Measurements from ENCODE around the gene MCRS1.

The MCRS1 gene

GRCh38 chr12:49552014-49552413 is 15.9 kb downstream of the MCRS1 start:
- Histone ChIP-seq H3K27ac (ENCODE audit: low read length) (no peak overlapping the region), H3K9me3 (ENCODE audit: insufficient read depth, low read depth, low read length) (no peaks in the 10 kb centered on the region), H3K9ac (ENCODE audit: low read depth, low read length) (no peak overlapping the region), H3K4me1 (ENCODE audit: insufficient read depth, low read length) (no peaks in the 10 kb centered on the region), H3K4me3 (ENCODE audit: low read length) (no peak overlapping the region), H3K27me3 (ENCODE audit: insufficient read depth, low read length) (peaks cover 62% of the 10 kb centered on the region), H3K36me3 (ENCODE audit: insufficient read depth, low read depth, low read length) (peaks cover 11% of the 10 kb centered on the region; the same call in 1 of the 2 replicates)

GRCh38 chr12:49550693-49551252 is 17.2 kb downstream of the MCRS1 start:
- Histone ChIP-seq H3K9ac (ENCODE audit: low read depth, low read length) (no peak overlapping the region), H3K4me1 (ENCODE audit: insufficient read depth, low read length) (no peaks in the 10 kb centered on the region), H3K36me3 (ENCODE audit: insufficient read depth, low read depth, low read length) (no peaks in the 10 kb centered on the region), H3K4me3 (ENCODE audit: low read length) (no peak overlapping the region), H3K27me3 (ENCODE audit: insufficient read depth, low read length) (peaks cover 72% of the 10 kb centered on the region), H3K9me3 (ENCODE audit: insufficient read depth, low read depth, low read length) (no peaks in the 10 kb centered on the region), H3K27ac (ENCODE audit: low read length) (no peak overlapping the region)

GRCh38 chr12:49549735-49550692 is 17.9 kb downstream of the MCRS1 start:
- H3K36me3 ChIP-seq (ENCODE audit: insufficient read depth, low read depth, low read length): no peaks in the 10 kb centered on the region
- no peaks in the 10 kb centered on the region for H3K4me1 ChIP-seq (ENCODE audit: insufficient read depth, low read length)
- peaks cover 80% of the 10 kb centered on the region for H3K27me3 ChIP-seq (ENCODE audit: insufficient read depth, low read length)
- H3K4me3 ChIP-seq (ENCODE audit: low read length): peak overlapping the region; percentile 67; the same call in 1 of the 2 replicates
- H3K9ac ChIP-seq (ENCODE audit: low read depth, low read length): no peak overlapping the region
- no peak overlapping the region for H3K27ac ChIP-seq (ENCODE audit: low read length)
- H3K9me3 ChIP-seq (ENCODE audit: insufficient read depth, low read depth, low read length): no peaks in the 10 kb centered on the region

GRCh38 chr12:49548822-49549648 is 18.9 kb downstream of the MCRS1 start:
- H3K9ac ChIP-seq (ENCODE audit: low read depth, low read length): peak overlapping the region; percentile 10; the same call in 1 of the 2 replicates
- peaks cover 4% of the 10 kb centered on the region; the same call in 1 of the 2 replicates for H3K4me1 ChIP-seq (ENCODE audit: insufficient read depth, low read length)
- peak overlapping the region; percentile 67 for H3K4me3 ChIP-seq (ENCODE audit: low read length)
- no peaks in the 10 kb centered on the region for H3K36me3 ChIP-seq (ENCODE audit: insufficient read depth, low read depth, low read length)
- no peak overlapping the region for H3K27ac ChIP-seq (ENCODE audit: low read length)
- peaks cover 90% of the 10 kb centered on the region for H3K27me3 ChIP-seq (ENCODE audit: insufficient read depth, low read length)
- H3K9me3 ChIP-seq (ENCODE audit: insufficient read depth, low read depth, low read length): no peaks in the 10 kb centered on the region

GRCh38 chr12:49548481-49548821 is 19.5 kb downstream of the MCRS1 start:
- Histone ChIP-seq H3K4me3 (ENCODE audit: low read length) (peak overlapping the region; percentile 67; the same call in 1 of the 2 replicates), H3K9me3 (ENCODE audit: insufficient read depth, low read depth, low read length) (no peaks in the 10 kb centered on the region), H3K27me3 (ENCODE audit: insufficient read depth, low read length) (peaks cover 95% of the 10 kb centered on the region), H3K27ac (ENCODE audit: low read length) (no peak overlapping the region), H3K36me3 (ENCODE audit: insufficient read depth, low read depth, low read length) (no peaks in the 10 kb centered on the region), H3K4me1 (ENCODE audit: insufficient read depth, low read length) (peaks cover 4% of the 10 kb centered on the region; the same call in 1 of the 2 replicates), H3K9ac (ENCODE audit: low read depth, low read length) (no peak overlapping the region; the same call in 1 of the 2 replicates)

- Histone ChIP-seq H3K9me3 (ENCODE audit: insufficient read depth, low read depth, low read length) (no peaks in the 10 kb centered on the region), H3K27me3 (ENCODE audit: insufficient read depth, low read length) (peaks cover 98% of the 10 kb centered on the region), H3K9ac (ENCODE audit: low read depth, low read length) (no peak overlapping the region), H3K4me3 (ENCODE audit: low read length) (no peak overlapping the region), H3K4me1 (ENCODE audit: insufficient read depth, low read length) (peaks cover 4% of the 10 kb centered on the region; the same call in 1 of the 2 replicates), H3K36me3 (ENCODE audit: insufficient read depth, low read depth, low read length) (no peaks in the 10 kb centered on the region), H3K27ac (ENCODE audit: low read length) (no peak overlapping the region)
These were observed 20.8 kb downstream of the MCRS1 start for GRCh38 chr12:49547090-49547690.

GRCh38 chr12:49546481-49546880 is 21.5 kb downstream of the MCRS1 start:
- Histone ChIP-seq H3K4me1 (ENCODE audit: insufficient read depth, low read length) (peaks cover 4% of the 10 kb centered on the region; the same call in 1 of the 2 replicates), H3K27me3 (ENCODE audit: insufficient read depth, low read length) (peaks cover 98% of the 10 kb centered on the region), H3K9me3 (ENCODE audit: insufficient read depth, low read depth, low read length) (no peaks in the 10 kb centered on the region), H3K36me3 (ENCODE audit: insufficient read depth, low read depth, low read length) (no peaks in the 10 kb centered on the region), H3K9ac (ENCODE audit: low read depth, low read length) (no peak overlapping the region), H3K27ac (ENCODE audit: low read length) (no peak overlapping the region), H3K4me3 (ENCODE audit: low read length) (no peak overlapping the region)

GRCh38 chr12:49545815-49546214 is 22.1 kb downstream of the MCRS1 start:
- Histone ChIP-seq H3K4me3 (ENCODE audit: low read length) (no peak overlapping the region), H3K4me1 (ENCODE audit: insufficient read depth, low read length) (peaks cover 4% of the 10 kb centered on the region; the same call in 1 of the 2 replicates), H3K27me3 (ENCODE audit: insufficient read depth, low read length) (peaks cover 98% of the 10 kb centered on the region), H3K9ac (ENCODE audit: low read depth, low read length) (no peak overlapping the region), H3K27ac (ENCODE audit: low read length) (no peak overlapping the region), H3K36me3 (ENCODE audit: insufficient read depth, low read depth, low read length) (no peaks in the 10 kb centered on the region), H3K9me3 (ENCODE audit: insufficient read depth, low read depth, low read length) (no peaks in the 10 kb centered on the region)

GRCh38 chr12:49543914-49544815 is 23.8 kb downstream of the MCRS1 start:
- no peaks in the 10 kb centered on the region for H3K36me3 ChIP-seq (ENCODE audit: insufficient read depth, low read depth, low read length)
- H3K9ac ChIP-seq (ENCODE audit: low read depth, low read length): no peak overlapping the region
- H3K27ac ChIP-seq (ENCODE audit: low read length): no peak overlapping the region
- H3K27me3 ChIP-seq (ENCODE audit: insufficient read depth, low read length): peaks cover 98% of the 10 kb centered on the region
- H3K9me3 ChIP-seq (ENCODE audit: insufficient read depth, low read depth, low read length): no peaks in the 10 kb centered on the region
- H3K4me3 ChIP-seq (ENCODE audit: low read length): peak overlapping the region; percentile 60
- peaks cover 4% of the 10 kb centered on the region; the same call in 1 of the 2 replicates for H3K4me1 ChIP-seq (ENCODE audit: insufficient read depth, low read length)

- H3K4me1 ChIP-seq (ENCODE audit: insufficient read depth, low read length): peaks cover 4% of the 10 kb centered on the region; the same call in 1 of the 2 replicates
- 0 out of 2 replicates have a peak overlapping the region, but pooled peaks have one; percentile 60 for H3K4me3 ChIP-seq (ENCODE audit: low read length)
- no peak overlapping the region for H3K27ac ChIP-seq (ENCODE audit: low read length)
- H3K9me3 ChIP-seq (ENCODE audit: insufficient read depth, low read depth, low read length): no peaks in the 10 kb centered on the region
- H3K36me3 ChIP-seq (ENCODE audit: insufficient read depth, low read depth, low read length): no peaks in the 10 kb centered on the region
- H3K27me3 ChIP-seq (ENCODE audit: insufficient read depth, low read length): peaks cover 98% of the 10 kb centered on the region
- H3K9ac ChIP-seq (ENCODE audit: low read depth, low read length): no peak overlapping the region
These were observed 24.6 kb downstream of the MCRS1 start for GRCh38 chr12:49543221-49543913.

All from iPS-20b (cell line).